WTC11 (cell line): Measurements from ENCODE around the gene R3HCC1L. TPM values are rescaled to one million over a fixed set of nuclear protein-coding genes. Genes with fewer than 3 reads are reported as not detected.

ENCODE experiments used
- ATAC-seq: fragments of 200-7000 bp; cut with Tn5 transposase; 2 replicates; pipeline ENCODE4 v1.10.0; 2021; ENCODE audit warnings: mild to moderate bottlenecking, moderate library complexity
- CTCF ChIA-PET: fragments of 300-600 bp; sonication (Branson Sonifier 250); formaldehyde crosslinking; loops from one replicate; lab custom pipeline; 2021; ENCODE audit warnings: antibody characterized with exemption; lab: Charles Lee
- POLR2A ChIA-PET: fragments of 350-600 bp; sonication (Branson Sonifier 250); formaldehyde crosslinking; loops from one replicate; lab custom pipeline; 2021; ENCODE audit warnings: antibody characterized with exemption; lab: Charles Lee
- DNase-seq: peaks from one replicate; pipeline ENCODE4 v3.0.0; 2021; ENCODE audit warnings: low spot score
- H3K27ac Mint-ChIP-seq: 2 replicates; pipeline ENCODE4 v1.8.0; 2021; ENCODE audit warnings: mixed read lengths
- H3K27me3 Mint-ChIP-seq: 2 replicates; pipeline ENCODE4 v1.8.0; 2021; ENCODE audit warnings: low read depth, mild to moderate bottlenecking, moderate library complexity, mixed read lengths
- H3K36me3 Mint-ChIP-seq: 2 replicates; pipeline ENCODE4 v1.8.0; 2021; ENCODE audit warnings: mixed read lengths
- H3K4me1 Mint-ChIP-seq: 2 replicates; pipeline ENCODE4 v1.8.0; 2022; ENCODE audit warnings: mixed read lengths
- H3K4me3 Mint-ChIP-seq: 2 replicates; pipeline ENCODE4 v1.8.0; 2021; ENCODE audit warnings: mild to moderate bottlenecking, moderate library complexity, mixed read lengths
- H3K9me3 Mint-ChIP-seq: 2 replicates; pipeline ENCODE4 v1.8.0; 2021; ENCODE audit warnings: mixed read lengths
- CREM ChIP-seq: sonication (generic); formaldehyde crosslinking; IDR thresholded peaks from 2 replicates; pipeline ENCODE4 v1.8.1; 2022; ENCODE audit warnings: mild to moderate bottlenecking, missing genetic modification reagents, moderate library complexity
- ELF4 ChIP-seq: sonication (generic); formaldehyde crosslinking; IDR thresholded peaks from 2 replicates; pipeline ENCODE4 v1.8.1; 2022; ENCODE audit warnings: low read depth, mild to moderate bottlenecking, moderate library complexity, missing genetic modification reagents
- ETV6 ChIP-seq: sonication (generic); formaldehyde crosslinking; IDR thresholded peaks from 2 replicates; pipeline ENCODE4 v1.8.1; 2022; ENCODE audit warnings: mild to moderate bottlenecking, missing genetic modification reagents
- GTF2I ChIP-seq: fragments of 250-450 bp; sonication (Bioruptor Pico); conservative IDR thresholded peaks from 2 replicates; pipeline ENCODE4 v1.4.0; 2021; ENCODE audit warnings: mild to moderate bottlenecking
- HMGA2 ChIP-seq: fragments of 250-450 bp; sonication (Bioruptor Pico); IDR thresholded peaks from 2 replicates; pipeline ENCODE4 v1.4.0; 2021; ENCODE audit warnings: mild to moderate bottlenecking, moderate library complexity
- IRF2 ChIP-seq: sonication (generic); formaldehyde crosslinking; IDR thresholded peaks from 2 replicates; pipeline ENCODE4 v1.8.0; 2022; ENCODE audit warnings: low read depth, missing genetic modification reagents, borderline replicate concordance
- JUN ChIP-seq: sonication (generic); formaldehyde crosslinking; IDR thresholded peaks from 2 replicates; pipeline ENCODE4 v1.8.0; 2023; ENCODE audit warnings: mild to moderate bottlenecking, missing genetic modification reagents
- MYBL2 ChIP-seq: sonication (generic); formaldehyde crosslinking; IDR thresholded peaks from 2 replicates; pipeline ENCODE4 v1.8.1; 2023; ENCODE audit warnings: mild to moderate bottlenecking, moderate library complexity, missing genetic modification reagents
- RELA ChIP-seq: sonication (generic); formaldehyde crosslinking; IDR thresholded peaks from 2 replicates; pipeline ENCODE4 v1.8.1; 2022; ENCODE audit warnings: missing genetic modification reagents, mild to moderate bottlenecking, borderline replicate concordance
- ZNF138 ChIP-seq: sonication (generic); formaldehyde crosslinking; conservative IDR thresholded peaks from 2 replicates; pipeline ENCODE4 v1.8.1; 2022; ENCODE audit warnings: mild to moderate bottlenecking, moderate library complexity, missing genetic modification reagents
- ZNF416 ChIP-seq: fragments of 250-450 bp; sonication (Bioruptor Pico); IDR thresholded peaks from 2 replicates; pipeline ENCODE4 v1.9.0; 2021; ENCODE audit warnings: mild to moderate bottlenecking, inconsistent platforms
- ZNF671 ChIP-seq: fragments of 250-450 bp; sonication (Bioruptor Pico); IDR thresholded peaks from 2 replicates; pipeline ENCODE4 v1.8.0; 2021; ENCODE audit warnings: mild to moderate bottlenecking
- total RNA-seq: library from RNA; stranded (reverse); gene quantifications from 3 replicates; pipeline ENCODE4 v1.2.3, GENCODE V29; 2021
- TF ChIP-seq, protein P1 (sequence below): fragments of 200-600 bp; IDR thresholded peaks from 2 replicates; pipeline ENCODE4 v1.8.0; 2022; ENCODE audit warnings: antibody characterized with exemption
- TF ChIP-seq, protein P2 (sequence below): sonication (generic); formaldehyde crosslinking; IDR thresholded peaks from 2 replicates; pipeline ENCODE4 v1.8.1; 2022; ENCODE audit warnings: low read depth, mild to moderate bottlenecking, moderate library complexity, missing genetic modification reagents, borderline replicate concordance
- TF ChIP-seq, protein P3 (sequence below): fragments of 250-450 bp; sonication (Bioruptor Pico); IDR thresholded peaks from 2 replicates; pipeline ENCODE4 v1.9.0; 2021; ENCODE audit warnings: moderate library complexity, mild to moderate bottlenecking, inconsistent platforms, borderline replicate concordance
- TF ChIP-seq, protein P4 (sequence below): sonication (generic); formaldehyde crosslinking; IDR thresholded peaks from 2 replicates; pipeline ENCODE4 v1.8.1; 2023; ENCODE audit warnings: mild to moderate bottlenecking, moderate library complexity, missing genetic modification reagents
- TF ChIP-seq, protein P5 (sequence below): sonication (generic); formaldehyde crosslinking; IDR thresholded peaks from 2 replicates; pipeline ENCODE4 v1.8.0; 2022; ENCODE audit warnings: mild to moderate bottlenecking, missing genetic modification reagents

The R3HCC1L gene
- total RNA-seq, 1 experiment from 2014 or later: 14.7 TPM

DNA sequence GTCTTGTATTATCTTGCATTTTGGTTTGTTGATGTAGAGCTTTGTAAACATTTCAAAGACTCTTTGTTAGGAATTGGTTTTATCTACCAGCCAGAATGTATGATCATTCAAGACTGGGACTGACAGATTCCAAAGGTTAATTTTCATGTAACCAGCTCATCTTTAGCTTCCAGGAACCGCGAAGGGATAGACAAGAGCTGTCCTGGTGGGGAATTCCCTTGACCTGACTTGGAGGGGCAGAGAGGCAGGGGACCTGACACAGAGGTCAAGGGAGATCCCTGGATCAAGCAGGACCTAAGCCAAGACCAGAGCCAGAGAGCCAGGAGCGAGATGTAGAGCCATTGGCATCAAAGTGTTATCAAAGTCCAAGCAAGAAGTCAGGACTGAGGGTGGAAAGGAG is 140.1 kb downstream of the R3HCC1L start (continued):
- TF ChIP-seq, protein P1, sequence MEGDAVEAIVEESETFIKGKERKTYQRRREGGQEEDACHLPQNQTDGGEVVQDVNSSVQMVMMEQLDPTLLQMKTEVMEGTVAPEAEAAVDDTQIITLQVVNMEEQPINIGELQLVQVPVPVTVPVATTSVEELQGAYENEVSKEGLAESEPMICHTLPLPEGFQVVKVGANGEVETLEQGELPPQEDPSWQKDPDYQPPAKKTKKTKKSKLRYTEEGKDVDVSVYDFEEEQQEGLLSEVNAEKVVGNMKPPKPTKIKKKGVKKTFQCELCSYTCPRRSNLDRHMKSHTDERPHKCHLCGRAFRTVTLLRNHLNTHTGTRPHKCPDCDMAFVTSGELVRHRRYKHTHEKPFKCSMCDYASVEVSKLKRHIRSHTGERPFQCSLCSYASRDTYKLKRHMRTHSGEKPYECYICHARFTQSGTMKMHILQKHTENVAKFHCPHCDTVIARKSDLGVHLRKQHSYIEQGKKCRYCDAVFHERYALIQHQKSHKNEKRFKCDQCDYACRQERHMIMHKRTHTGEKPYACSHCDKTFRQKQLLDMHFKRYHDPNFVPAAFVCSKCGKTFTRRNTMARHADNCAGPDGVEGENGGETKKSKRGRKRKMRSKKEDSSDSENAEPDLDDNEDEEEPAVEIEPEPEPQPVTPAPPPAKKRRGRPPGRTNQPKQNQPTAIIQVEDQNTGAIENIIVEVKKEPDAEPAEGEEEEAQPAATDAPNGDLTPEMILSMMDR: no peak
- TF ChIP-seq ZNF138 (CRISPR knock-in tag) (no peak), MYBL2 (CRISPR knock-in tag) (no peak), ETV6 (CRISPR knock-in tag) (no peak), HMGA2 (CRISPR knock-in tag) (no peak), ELF4 (no peak), ZNF416 (no peak)
- TF ChIP-seq, protein P2, sequence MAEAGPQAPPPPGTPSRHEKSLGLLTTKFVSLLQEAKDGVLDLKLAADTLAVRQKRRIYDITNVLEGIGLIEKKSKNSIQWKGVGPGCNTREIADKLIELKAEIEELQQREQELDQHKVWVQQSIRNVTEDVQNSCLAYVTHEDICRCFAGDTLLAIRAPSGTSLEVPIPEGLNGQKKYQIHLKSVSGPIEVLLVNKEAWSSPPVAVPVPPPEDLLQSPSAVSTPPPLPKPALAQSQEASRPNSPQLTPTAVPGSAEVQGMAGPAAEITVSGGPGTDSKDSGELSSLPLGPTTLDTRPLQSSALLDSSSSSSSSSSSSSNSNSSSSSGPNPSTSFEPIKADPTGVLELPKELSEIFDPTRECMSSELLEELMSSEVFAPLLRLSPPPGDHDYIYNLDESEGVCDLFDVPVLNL (CRISPR knock-in tag): no peak

DNA sequence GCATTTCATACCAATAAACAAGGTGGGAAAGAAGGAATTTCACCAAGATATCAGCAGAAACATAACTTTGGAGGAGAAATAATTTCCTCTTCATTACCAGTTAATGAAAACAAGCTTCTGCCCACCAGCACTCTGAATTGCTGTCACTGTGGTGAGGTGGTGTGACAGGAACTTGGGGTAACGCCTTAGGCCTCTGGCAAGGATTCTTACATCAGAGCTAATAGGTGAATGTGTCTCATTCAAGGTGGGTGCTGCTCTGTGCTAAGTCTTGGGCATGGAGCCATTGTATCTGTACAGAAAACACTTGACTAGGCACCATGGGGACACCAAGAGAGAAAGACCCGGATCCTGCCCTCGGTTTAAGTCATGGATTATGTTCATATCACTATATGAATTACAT is 141.9 kb downstream of the R3HCC1L start:
- no peak for TF ChIP-seq ELF4
- peaks cover 12% of the 10 kb centered on the region for H3K9me3 Mint-ChIP-seq
- DNase-seq (no peak), ATAC-seq (no peak)
- ChIA-PET POLR2A (no interaction called here), CTCF (no interaction called here)
- H3K36me3 Mint-ChIP-seq: no peaks in the 10 kb centered on the region
- no peak overlapping the region for H3K4me3 Mint-ChIP-seq
- no peak overlapping the region for H3K27ac Mint-ChIP-seq
- peaks cover 5% of the 10 kb centered on the region; the same call in 1 of the 2 replicates for H3K27me3 Mint-ChIP-seq
- H3K4me1 Mint-ChIP-seq: peaks cover 16% of the 10 kb centered on the region

DNA sequence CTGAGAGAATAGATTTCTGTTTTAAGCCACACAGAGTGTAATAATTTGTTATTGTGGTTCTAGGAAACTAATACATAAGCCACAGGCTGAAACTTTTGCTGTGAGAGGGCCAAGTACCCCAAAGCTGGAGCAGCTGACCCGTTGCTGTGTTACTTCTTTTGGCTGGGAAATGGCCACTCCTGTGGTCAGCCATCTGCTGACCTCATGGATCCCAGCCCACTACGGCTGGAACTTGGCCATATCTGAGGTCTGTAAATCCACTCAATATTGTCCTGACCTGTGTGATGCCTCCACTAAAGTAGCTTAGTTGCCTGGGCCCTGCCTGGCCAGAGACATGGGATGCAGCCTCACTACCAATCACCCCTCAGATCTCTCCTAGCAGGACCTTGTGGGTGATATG is 151.0 kb downstream of the R3HCC1L start:
- no peaks in the 10 kb centered on the region for H3K27me3 Mint-ChIP-seq
- H3K9me3 Mint-ChIP-seq: peaks cover 8% of the 10 kb centered on the region; the same call in 1 of the 2 replicates
- POLR2A ChIA-PET: no interaction called here
- TF ChIP-seq GTF2I (no peak), RELA (CRISPR knock-in tag) (no peak), ZNF671 (no peak), IRF2 (no peak), CREM (CRISPR knock-in tag) (no peak), ZNF138 (CRISPR knock-in tag) (no peak), JUN (CRISPR knock-in tag) (no peak)
- TF ChIP-seq, protein P3, sequence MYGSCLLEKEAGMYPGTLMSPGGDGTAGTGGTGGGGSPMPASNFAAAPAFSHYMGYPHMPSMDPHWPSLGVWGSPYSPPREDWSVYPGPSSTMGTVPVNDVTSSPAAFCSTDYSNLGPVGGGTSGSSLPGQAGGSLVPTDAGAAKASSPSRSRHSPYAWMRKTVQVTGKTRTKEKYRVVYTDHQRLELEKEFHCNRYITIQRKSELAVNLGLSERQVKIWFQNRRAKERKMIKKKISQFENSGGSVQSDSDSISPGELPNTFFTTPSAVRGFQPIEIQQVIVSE (CRISPR knock-in tag): no peak
- TF ChIP-seq, protein P4, sequence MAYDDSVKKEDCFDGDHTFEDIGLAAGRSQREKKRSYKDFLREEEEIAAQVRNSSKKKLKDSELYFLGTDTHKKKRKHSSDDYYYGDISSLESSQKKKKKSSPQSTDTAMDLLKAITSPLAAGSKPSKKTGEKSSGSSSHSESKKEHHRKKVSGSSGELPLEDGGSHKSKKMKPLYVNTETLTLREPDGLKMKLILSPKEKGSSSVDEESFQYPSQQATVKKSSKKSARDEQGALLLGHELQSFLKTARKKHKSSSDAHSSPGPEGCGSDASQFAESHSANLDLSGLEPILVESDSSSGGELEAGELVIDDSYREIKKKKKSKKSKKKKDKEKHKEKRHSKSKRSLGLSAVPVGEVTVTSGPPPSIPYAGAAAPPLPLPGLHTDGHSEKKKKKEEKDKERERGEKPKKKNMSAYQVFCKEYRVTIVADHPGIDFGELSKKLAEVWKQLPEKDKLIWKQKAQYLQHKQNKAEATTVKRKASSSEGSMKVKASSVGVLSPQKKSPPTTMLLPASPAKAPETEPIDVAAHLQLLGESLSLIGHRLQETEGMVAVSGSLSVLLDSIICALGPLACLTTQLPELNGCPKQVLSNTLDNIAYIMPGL (CRISPR knock-in tag): no peak
- TF ChIP-seq, protein P5, sequence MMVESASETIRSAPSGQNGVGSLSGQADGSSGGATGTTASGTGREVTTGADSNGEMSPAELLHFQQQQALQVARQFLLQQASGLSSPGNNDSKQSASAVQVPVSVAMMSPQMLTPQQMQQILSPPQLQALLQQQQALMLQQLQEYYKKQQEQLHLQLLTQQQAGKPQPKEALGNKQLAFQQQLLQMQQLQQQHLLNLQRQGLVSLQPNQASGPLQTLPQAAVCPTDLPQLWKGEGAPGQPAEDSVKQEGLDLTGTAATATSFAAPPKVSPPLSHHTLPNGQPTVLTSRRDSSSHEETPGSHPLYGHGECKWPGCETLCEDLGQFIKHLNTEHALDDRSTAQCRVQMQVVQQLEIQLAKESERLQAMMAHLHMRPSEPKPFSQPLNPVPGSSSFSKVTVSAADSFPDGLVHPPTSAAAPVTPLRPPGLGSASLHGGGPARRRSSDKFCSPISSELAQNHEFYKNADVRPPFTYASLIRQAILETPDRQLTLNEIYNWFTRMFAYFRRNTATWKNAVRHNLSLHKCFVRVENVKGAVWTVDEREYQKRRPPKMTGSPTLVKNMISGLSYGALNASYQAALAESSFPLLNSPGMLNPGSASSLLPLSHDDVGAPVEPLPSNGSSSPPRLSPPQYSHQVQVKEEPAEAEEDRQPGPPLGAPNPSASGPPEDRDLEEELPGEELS (CRISPR knock-in tag): no peak
- TF ChIP-seq, all 79 proteins: peak for 0
- Mint-ChIP-seq H3K4me3 (no peak overlapping the region), H3K27ac (no peak overlapping the region), H3K4me1 (peaks cover 10% of the 10 kb centered on the region), H3K36me3 (no peaks in the 10 kb centered on the region)
- ATAC-seq: no peak
- CTCF ChIA-PET: interaction anchor here (1.7 kb wide), 1 partner anchor 24 kb away, joined by 7 read pairs; no protein-coding TSS in a partner anchor
- no peak for DNase-seq
